Activated CD8-positive, alpha-beta memory T cell treated with anti-CD3 and anti-CD28 coated beads, Interleukin-2, amount 10 ng/mL, durations not matched to agents 7 days and 5 days (primary cell): ENCODE results near the gene RNU2-63P. TPM values are rescaled to one million over a fixed set of nuclear protein-coding genes. Genes with fewer than 3 reads are reported as not detected.
A peak's percentile ranks its signal among the peaks of the same experiment; 100 is the strongest.

ENCODE experiments used
- ATAC-seq: fragments of 150-1000 bp; cut with Tn5 transposase; one replicate; pipeline ENCODE4 v1.10.0; 2021; ENCODE audit warnings: moderate library complexity
- CTCF ChIA-PET: fragments of 350-600 bp; sonication (Branson Sonifier 250); formaldehyde crosslinking; loops from one replicate; lab custom pipeline; 2021; ENCODE audit warnings: antibody characterized with exemption; lab: Charles Lee
- DNase-seq: peaks from one replicate; pipeline ENCODE4 v3.0.0-alpha.2; 2020
- H3K27ac Mint-ChIP-seq: one replicate; pipeline ENCODE4 v1.8.0; 2021; ENCODE audit warnings: mild to moderate bottlenecking, mixed read lengths
- H3K27me3 Mint-ChIP-seq: one replicate; pipeline ENCODE4 v1.8.0; 2021; ENCODE audit warnings: mixed read lengths
- H3K36me3 Mint-ChIP-seq: one replicate; pipeline ENCODE4 v1.8.0; 2021; ENCODE audit warnings: mild to moderate bottlenecking, mixed read lengths
- H3K4me1 Mint-ChIP-seq: one replicate; pipeline ENCODE4 v1.8.0; 2021; ENCODE audit warnings: mixed read lengths
- H3K4me3 Mint-ChIP-seq: one replicate; pipeline ENCODE4 v1.8.0; 2021; ENCODE audit warnings: mild to moderate bottlenecking, moderate library complexity, mixed read lengths
- H3K9me3 Mint-ChIP-seq: one replicate; pipeline ENCODE4 v1.8.0; 2022; ENCODE audit warnings: low read depth, mixed read lengths
- total RNA-seq, 2 experiments: library from RNA; stranded (reverse); gene quantifications; one replicate each; pipeline ENCODE4 v1.2.3, GENCODE V29; 2021

Gene RNU2-63P
- total RNA-seq, result 10 to 100 TPM; 21.2 to 48.9 TPM

- H3K4me1 Mint-ChIP-seq, result peaks cover 14% of the 10 kb centered on the region
- peak within 1 kb of the TSS; percentile 98 for H3K27ac Mint-ChIP-seq
- DNase-seq (peak; percentile 83), ATAC-seq (peak; percentile 78)
- H3K9me3 Mint-ChIP-seq, result peaks cover 4% of the 10 kb centered on the region
- no peaks in the 10 kb centered on the region for H3K27me3 Mint-ChIP-seq
- CTCF ChIA-PET, result interaction anchor here (1.1 to 1.6 kb wide), 3 partner anchors 14 to 44 kb away, joined by 3 to 7 read pairs (median 4); no protein-coding TSS in a partner anchor
- peaks cover 1% of the 10 kb centered on the region for H3K36me3 Mint-ChIP-seq
- H3K4me3 Mint-ChIP-seq, result peak within 1 kb of the TSS; percentile 92
Observed at GRCh38 chr2:88016086-88016959, at the start of gene RNU2-63P. TSS of gene RNU2-63P (minus strand) at chr2:88016547.

- no peaks in the 10 kb centered on the region for H3K36me3 Mint-ChIP-seq
- no peak overlapping the region for H3K4me3 Mint-ChIP-seq
- ATAC-seq, result no peak
- peaks cover 15% of the 10 kb centered on the region for H3K4me1 Mint-ChIP-seq
- CTCF ChIA-PET, result interaction anchor here (0.9 to 3.6 kb wide), 15 partner anchors 10 to 608 kb away, joined by 3 to 108 read pairs (median 5); partner anchors contain the start of gene THNSL2
- no peak for DNase-seq
- no peaks in the 10 kb centered on the region for H3K27me3 Mint-ChIP-seq
- no peak overlapping the region for H3K27ac Mint-ChIP-seq
- no peaks in the 10 kb centered on the region for H3K9me3 Mint-ChIP-seq
Observed at GRCh38 chr2:88061295-88061694, 44.9 kb upstream of the RNU2-63P start.

- peaks cover 19% of the 10 kb centered on the region for H3K4me1 Mint-ChIP-seq
- no peaks in the 10 kb centered on the region for H3K9me3 Mint-ChIP-seq
- CTCF ChIA-PET, result interaction anchor here (0.7 to 3.6 kb wide), 26 partner anchors 8 to 609 kb away, joined by 3 to 108 read pairs (median 4); partner anchors contain the start of genes RNU2-63P and THNSL2
- no peak for ATAC-seq
- no peak overlapping the region for H3K27ac Mint-ChIP-seq
- no peak for DNase-seq
- H3K36me3 Mint-ChIP-seq, result no peaks in the 10 kb centered on the region
- no peaks in the 10 kb centered on the region for H3K27me3 Mint-ChIP-seq
- H3K4me3 Mint-ChIP-seq, result no peak overlapping the region
Observed at GRCh38 chr2:88060907-88061275, 44.5 kb upstream of the RNU2-63P start.

DNA sequence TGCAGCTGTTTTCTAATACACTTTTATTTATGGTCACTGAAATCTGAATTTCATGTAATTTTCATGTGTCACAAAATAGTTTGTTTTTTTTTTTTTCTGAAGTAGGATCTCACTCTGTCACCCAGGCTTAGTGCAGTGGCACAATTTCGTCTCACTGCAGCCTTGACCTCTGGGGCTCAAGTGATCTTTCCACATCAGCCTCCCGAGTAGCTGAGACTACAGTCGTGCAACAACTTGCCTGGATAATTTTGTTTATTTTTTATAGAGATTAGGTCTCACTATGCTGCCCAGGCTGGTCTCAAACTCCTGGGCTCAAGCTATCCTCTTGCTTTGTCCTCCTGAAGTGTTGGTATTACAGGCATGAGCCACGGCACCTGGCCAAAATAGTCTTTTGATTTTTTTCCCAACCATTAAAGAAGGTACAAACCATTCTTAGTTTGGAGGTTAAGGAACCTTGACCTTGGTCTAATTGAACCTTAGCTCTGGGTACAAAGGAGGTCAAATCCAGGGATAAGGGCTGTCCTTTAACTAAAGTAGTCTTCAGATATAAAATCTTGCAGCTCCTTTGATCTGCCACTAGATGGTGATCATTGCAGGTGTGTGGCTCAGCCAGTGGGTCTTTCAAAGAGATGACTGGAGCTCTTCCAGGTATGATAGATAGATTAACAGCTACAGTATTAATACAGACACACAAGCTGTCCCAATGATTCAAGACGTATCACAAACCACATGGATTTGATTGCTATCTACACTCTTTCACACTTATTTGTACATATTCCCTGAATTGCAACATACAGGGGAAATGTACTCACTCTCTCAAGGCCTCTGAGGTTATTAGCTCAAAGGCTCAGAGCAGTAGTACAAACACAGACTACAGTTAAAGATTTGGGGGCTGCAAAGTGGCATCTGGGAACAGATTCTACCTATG is 43.9 kb upstream of the RNU2-63P start:
- Mint-ChIP-seq H3K4me3 (no peak overlapping the region), H3K27ac (no peak overlapping the region), H3K9me3 (no peaks in the 10 kb centered on the region), H3K27me3 (no peaks in the 10 kb centered on the region), H3K4me1 (peaks cover 20% of the 10 kb centered on the region), H3K36me3 (peaks cover under 1% of the 10 kb centered on the region)
- CTCF ChIA-PET, result interaction anchor here (0.7 to 3.6 kb wide), 33 partner anchors 9 to 609 kb away, joined by 3 to 108 read pairs (median 4); partner anchors contain the start of genes RNU2-63P and THNSL2
- ATAC-seq, result no peak
- no peak for DNase-seq

GRCh38 chr2:88058191-88058590 is 41.8 kb upstream of the RNU2-63P start:
- no peak overlapping the region for H3K4me3 Mint-ChIP-seq
- peaks cover 20% of the 10 kb centered on the region for H3K36me3 Mint-ChIP-seq
- H3K4me1 Mint-ChIP-seq, result peaks cover 37% of the 10 kb centered on the region
- DNase-seq, result no peak
- H3K9me3 Mint-ChIP-seq, result no peaks in the 10 kb centered on the region
- no peak for ATAC-seq
- CTCF ChIA-PET, result no interaction called here
- H3K27me3 Mint-ChIP-seq, result no peaks in the 10 kb centered on the region
- H3K27ac Mint-ChIP-seq, result no peak overlapping the region

DNA sequence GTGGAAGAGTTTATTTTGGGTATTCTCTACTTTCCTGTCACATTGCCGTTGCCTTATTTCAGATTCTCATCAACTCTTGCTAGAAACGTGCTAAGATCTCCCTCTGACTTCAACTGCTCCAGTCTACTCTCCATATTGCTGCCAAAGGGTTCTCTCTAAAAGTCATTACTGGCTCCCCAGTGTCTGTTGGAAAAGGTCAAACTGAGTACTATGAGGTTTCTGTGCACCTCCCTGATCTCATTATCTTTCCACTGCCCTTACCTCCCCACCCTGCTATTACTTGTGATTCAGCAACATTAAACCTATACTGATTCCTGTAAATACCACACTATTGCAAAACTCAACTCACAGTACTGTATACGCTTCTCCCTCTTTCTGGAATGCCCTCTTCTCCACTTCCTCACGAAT is 41.1 kb upstream of the RNU2-63P start:
- Mint-ChIP-seq H3K4me1 (peaks cover 43% of the 10 kb centered on the region), H3K27ac (no peak overlapping the region)
- ATAC-seq, result no peak

GRCh38 chr2:88055371-88056128 is 39.2 kb upstream of the RNU2-63P start, which contains the start of gene KRCC1:
TSS of gene KRCC1 (minus strand) at chr2:88055783. CDS start at chr2:88028563, 27,220 bp downstream.
- H3K4me1 Mint-ChIP-seq, result peaks cover 48% of the 10 kb centered on the region
- peak; percentile 98 for ATAC-seq
- H3K4me3 Mint-ChIP-seq, result peak within 1 kb of the TSS; percentile 89
- H3K27me3 Mint-ChIP-seq, result no peaks in the 10 kb centered on the region
- peaks cover 35% of the 10 kb centered on the region for H3K36me3 Mint-ChIP-seq
- CTCF ChIA-PET, result interaction anchor here (0.8 to 1.1 kb wide), 2 partner anchors 38 to 104 kb away, joined by 3 read pairs; no protein-coding TSS in a partner anchor
- peak; percentile 96 for DNase-seq
- peak within 1 kb of the TSS; percentile 92 for H3K27ac Mint-ChIP-seq
- H3K9me3 Mint-ChIP-seq, result no peaks in the 10 kb centered on the region

More for the DNA sequence above, 41.1 kb upstream of the RNU2-63P start:
- Mint-ChIP-seq H3K9me3 (no peaks in the 10 kb centered on the region), H3K4me3 (no peak overlapping the region), H3K27me3 (no peaks in the 10 kb centered on the region), H3K36me3 (peaks cover 27% of the 10 kb centered on the region)
- no peak for DNase-seq
- CTCF ChIA-PET, result no interaction called here

GRCh38 chr2:88054782-88055370 is 38.5 kb upstream of the RNU2-63P start:
- Mint-ChIP-seq H3K9me3 (no peaks in the 10 kb centered on the region), H3K36me3 (peaks cover 35% of the 10 kb centered on the region), H3K4me3 (peak overlapping the region; percentile 89), H3K27me3 (no peaks in the 10 kb centered on the region), H3K4me1 (peaks cover 48% of the 10 kb centered on the region), H3K27ac (peak overlapping the region; percentile 87)
- DNase-seq (no peak), ATAC-seq (no peak)
- CTCF ChIA-PET, result interaction anchor here (0.6 to 1.3 kb wide), 3 partner anchors 38 to 306 kb away, joined by 3 to 4 read pairs (median 3); no protein-coding TSS in a partner anchor

DNA sequence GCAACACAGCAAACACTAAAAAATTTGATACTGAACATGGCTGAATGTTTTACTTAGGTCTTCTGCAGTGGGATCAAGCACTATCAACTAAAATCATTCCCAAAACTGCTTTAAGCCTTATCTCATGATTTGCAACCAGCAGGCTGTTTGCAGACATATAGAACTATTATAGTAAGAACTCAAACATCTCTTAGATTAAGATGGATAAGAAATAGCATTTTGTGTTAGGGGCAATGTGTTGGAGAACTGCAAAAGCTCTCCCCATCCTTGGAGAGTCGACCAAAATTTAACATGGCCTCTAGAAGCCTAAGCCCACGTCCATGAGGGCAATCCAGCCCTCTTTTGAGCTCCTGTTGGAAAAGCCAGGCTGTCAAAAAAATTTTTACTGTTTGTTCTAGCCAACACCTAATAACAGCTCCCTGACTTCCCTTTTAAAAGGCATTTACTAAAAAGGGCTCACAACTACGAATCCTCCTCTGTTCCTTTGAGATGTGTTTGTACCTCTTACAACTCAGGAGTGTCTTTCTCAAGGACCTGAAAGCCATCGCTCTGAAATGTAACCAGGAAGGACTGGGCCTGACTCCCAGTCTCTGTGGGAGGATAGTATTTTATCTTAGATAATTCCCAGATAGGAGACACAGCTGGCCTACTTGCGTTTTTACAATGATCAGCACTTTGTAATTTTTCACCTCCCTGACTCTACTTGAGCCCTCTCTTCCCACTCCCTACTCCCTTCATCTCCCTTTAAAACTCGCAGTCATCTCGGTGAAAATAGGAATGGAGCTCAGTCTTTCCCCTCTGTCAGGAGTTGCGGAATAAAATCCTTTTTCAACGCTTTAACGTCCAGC is 37.8 kb upstream of the RNU2-63P start:
- Mint-ChIP-seq H3K4me1 (peaks cover 48% of the 10 kb centered on the region), H3K36me3 (peaks cover 41% of the 10 kb centered on the region), H3K4me3 (peak overlapping the region; percentile 89), H3K27ac (peak overlapping the region; percentile 87), H3K9me3 (no peaks in the 10 kb centered on the region), H3K27me3 (no peaks in the 10 kb centered on the region)
- CTCF ChIA-PET, result interaction anchor here (0.6 to 1.3 kb wide), 3 partner anchors 37 to 307 kb away, joined by 3 to 4 read pairs (median 3); no protein-coding TSS in a partner anchor
- no peak for DNase-seq
- ATAC-seq, result no peak

- CTCF ChIA-PET, result no interaction called here
- Mint-ChIP-seq H3K27ac (peak overlapping the region; percentile 22), H3K4me3 (peak overlapping the region; percentile 89), H3K9me3 (no peaks in the 10 kb centered on the region), H3K36me3 (peaks cover 42% of the 10 kb centered on the region), H3K4me1 (peaks cover 53% of the 10 kb centered on the region), H3K27me3 (no peaks in the 10 kb centered on the region)
- no peak for ATAC-seq
- no peak for DNase-seq
Observed at GRCh38 chr2:88053296-88053695, 36.9 kb upstream of the RNU2-63P start.

- H3K4me3 Mint-ChIP-seq, result no peak overlapping the region
- no peaks in the 10 kb centered on the region for H3K27me3 Mint-ChIP-seq
- peaks cover 42% of the 10 kb centered on the region for H3K4me1 Mint-ChIP-seq
- H3K9me3 Mint-ChIP-seq, result no peaks in the 10 kb centered on the region
- peaks cover 42% of the 10 kb centered on the region for H3K36me3 Mint-ChIP-seq
- CTCF ChIA-PET, result interaction anchor here (1.5 kb wide), 1 partner anchor 9 kb away, joined by 5 read pairs; no protein-coding TSS in a partner anchor
- DNase-seq, result no peak
- no peak for ATAC-seq
- no peak overlapping the region for H3K27ac Mint-ChIP-seq
Observed at GRCh38 chr2:88051792-88052191, 35.4 kb upstream of the RNU2-63P start.
